DMS114 treated with DMSO at 0.1 percent for 48 hours (cell line): Measurements from ENCODE around the gene FAM111B.

Experiments
- DNase-seq: peaks from one replicate; lab custom pipeline; 2025; ENCODE audit not compliant: unreplicated experiment; lab: John Stamatoyannopoulos, UW

Gene FAM111B

DNA sequence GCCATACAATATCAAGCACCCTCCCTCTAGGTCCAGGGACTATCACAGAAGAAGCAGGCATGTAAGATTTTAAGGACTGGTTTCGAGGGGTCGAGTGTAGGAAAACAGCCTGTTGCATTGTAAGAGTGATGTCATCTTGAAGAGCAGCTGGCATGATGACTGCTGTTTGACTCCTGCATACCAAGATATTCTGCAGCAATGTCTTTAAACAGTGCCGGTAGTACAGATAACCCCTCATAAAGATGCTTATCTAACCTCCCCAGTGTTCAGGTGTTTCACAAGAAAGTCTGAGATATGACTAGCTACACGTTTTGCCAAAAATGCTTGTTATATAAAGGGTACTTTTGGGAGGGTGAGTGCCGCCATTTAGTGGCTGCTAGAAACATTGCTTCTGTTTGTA is 47.6 kb downstream of the FAM111B start:
- DNase-seq = no peak

DNA sequence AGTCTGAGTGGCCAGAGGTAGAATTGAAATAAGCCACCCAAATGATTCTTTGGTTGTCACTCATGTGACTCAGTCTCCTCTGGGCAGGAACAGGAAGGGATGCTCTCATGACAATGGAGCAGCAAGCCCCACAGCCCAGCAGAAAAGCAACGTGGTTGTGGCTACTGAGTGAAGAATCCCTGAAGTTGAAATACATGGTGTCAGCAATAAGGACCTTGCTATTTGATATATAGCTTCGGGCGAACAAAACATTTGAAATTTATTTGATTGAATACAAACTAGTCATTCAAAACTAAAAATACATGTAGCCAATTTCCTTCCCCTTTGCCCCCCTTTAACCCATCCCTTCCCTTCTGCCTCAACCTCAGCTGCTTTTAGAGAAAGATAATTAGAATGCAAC is 50.4 kb downstream of the FAM111B start:
- DNase-seq = no peak

DNA sequence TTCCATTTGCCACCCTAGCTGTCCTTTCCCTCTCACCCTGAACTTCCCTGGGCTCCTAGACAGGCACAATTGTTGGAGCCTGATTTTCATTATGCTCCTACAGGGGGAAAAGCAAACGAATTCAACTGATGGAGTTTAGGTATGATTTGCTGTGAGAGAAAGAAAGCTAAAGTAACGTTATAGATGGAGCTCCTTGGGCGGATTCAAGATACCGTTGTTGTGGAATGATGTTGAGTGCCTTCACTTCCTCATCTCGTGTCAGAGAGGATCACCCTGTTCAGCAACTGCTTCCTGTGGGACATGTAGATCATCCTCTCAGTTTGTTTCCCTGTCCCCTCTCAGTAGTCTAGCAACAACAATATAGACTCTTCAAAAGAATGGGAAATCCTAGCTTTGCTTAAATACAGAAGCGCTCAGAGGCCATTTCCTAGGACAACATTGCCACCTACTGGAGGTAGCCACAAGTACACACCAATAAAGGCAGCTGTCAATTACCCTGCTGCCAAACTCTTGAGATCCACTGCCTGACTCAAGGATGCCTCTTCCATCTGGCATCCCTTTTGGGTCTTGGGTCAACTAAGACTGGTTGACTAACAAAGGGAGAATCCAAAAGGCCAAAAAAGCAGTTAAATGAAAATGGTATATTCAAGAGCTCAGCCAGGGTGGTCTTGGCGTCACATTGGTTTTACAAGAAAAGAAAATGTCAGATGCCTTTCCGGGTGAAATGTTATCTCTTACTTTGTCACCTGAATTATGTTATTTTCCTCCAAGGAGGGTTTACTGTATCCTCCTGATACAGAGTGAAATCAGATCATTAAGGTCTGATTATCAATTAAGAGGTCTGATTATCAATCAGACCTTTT is 51.4 kb downstream of the FAM111B start:
- DNase-seq = peak; percentile 34

DNA sequence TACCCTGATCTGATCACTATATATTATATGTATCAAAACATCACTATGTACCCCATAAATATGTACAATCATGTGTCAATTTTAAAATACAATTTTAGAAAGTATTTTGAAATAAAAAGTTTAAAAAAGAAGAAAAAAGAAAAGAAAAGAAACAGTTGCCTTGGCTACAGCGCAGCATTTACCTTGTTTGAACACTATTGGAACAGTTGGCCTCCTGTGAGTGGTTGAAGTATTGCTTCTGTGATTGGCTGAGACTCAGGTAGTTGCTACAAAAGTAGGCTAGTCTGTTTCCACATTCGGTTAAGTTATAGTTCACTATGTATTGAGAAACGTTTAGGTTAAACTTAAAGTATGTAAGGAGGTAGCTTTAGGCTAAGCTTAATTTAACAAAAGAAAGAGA is 57.0 kb downstream of the FAM111B start:
- DNase-seq = no peak

DNA sequence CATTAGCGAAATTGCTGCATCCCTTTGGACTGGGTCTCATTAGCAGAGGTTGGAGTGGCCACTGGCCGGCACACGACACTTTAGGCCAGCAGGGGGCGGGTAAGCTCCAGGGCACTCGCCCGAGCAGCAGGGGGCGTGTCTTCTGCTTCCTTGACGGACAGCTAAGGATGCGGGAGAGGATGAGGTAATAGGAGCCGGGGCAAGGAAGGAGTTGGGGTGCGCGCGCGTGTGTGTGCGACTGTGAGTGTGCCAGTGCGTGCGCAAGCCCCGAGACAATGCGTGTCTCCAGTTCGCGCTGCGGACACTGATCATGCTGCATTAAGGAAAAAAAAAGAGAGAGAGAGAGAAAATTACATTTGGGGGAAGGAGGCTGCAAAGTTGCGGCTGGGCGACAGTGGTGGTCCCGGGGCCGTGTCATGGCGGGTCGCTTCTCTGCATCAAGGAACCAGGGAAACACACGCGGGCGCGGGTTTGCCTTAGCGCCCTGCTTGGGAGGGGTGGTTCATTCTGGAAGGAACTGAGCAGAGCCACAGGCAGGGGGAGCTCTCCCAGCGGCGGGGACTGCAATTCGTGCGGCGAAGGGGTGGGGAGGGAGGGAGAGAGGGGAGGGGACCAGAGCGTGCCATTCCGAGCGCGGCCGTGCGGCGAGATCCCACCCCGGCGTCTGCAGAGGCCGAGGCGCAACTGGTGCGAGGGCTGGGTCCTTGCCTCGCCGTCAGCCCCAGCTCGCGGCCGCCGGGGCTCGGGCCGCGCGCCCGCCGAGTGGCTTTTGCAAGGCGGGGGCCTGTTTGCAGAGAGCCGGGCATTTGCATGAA is 64.7 kb downstream of the FAM111B start, which contains the start of gene DTX4:
Gene DTX4, plus strand, starts transcription at position 625 of the 815 bp plus-strand sequence. CDS start 464 bp downstream, outside the sequence.
- peak; percentile 54 for DNase-seq

DNA sequence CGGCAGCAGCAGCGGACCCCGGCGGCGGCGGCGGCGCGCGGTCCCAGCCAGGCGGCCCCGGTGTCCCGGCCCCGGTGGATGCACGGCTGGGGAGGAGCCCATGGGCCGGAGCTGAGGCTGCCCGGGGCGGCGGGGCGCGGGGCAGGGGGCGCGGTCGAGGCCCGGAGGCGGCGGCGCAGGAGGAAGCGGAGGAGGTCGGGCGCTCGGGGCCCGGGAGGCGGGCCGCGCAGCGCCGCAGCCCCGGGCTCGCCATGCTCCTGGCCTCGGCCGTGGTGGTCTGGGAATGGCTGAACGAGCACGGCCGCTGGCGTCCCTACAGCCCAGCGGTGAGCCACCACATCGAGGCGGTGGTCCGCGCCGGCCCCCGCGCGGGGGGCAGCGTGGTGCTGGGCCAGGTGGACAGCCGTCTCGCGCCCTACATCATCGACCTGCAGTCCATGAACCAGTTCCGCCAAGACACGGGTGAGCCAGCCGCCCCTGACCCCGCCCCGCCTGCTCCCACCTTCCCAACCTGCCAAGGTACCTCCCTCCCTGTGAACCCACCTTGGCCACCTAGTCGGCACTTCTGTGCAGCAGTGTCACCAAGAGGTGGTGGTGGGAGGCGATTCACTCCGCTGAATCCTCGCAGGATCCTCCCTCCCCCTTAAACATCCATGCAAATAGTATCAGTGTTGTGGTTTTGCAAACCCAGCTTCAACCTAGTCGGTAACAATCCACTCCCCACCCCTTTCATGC is 65.5 kb downstream of the FAM111B start:
- no peak for DNase-seq

DNA sequence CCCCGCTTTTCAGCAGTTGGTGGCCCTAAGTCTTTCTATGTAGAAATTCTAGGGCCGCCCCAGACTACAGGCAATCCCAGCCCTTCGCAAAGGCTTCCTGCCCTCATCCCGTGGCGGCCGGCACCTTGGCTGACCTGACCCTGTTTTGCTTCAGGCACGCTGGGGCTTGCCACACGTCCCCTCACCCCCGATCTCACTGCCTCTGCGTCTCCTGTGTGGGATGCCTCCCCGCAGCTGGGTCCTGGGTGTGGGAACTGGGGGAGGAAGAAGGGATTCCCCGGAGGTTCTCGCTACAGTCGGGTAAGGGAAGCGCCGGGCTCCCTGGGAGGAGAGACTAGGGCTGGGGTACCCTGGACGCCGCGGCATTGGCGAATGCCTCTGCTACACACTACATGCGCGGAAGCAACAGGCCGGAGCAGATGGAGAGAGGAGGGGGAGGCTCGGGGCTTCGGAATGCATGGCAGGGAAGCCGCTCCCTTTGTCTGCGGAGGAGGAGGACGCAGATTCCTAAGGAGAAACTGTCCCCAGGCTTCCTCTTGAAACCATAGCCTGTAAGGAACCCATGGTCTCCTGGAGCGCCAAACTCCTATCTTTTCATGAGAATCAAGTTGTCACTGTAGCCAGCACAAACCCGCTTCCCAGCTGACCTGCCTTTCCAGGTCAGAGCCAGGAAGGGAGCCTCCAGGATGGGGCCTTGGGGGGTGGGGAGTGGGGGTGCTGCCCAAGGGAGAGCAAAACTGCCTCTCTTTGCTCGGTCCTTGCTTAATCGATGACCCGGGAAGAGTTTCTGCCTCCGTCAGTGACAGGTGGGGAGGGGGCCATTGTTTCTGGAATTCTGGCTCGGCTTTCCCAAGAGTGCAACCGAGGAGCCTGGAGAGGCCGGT is 66.3 kb downstream of the FAM111B start:
- no peak for DNase-seq

DNA sequence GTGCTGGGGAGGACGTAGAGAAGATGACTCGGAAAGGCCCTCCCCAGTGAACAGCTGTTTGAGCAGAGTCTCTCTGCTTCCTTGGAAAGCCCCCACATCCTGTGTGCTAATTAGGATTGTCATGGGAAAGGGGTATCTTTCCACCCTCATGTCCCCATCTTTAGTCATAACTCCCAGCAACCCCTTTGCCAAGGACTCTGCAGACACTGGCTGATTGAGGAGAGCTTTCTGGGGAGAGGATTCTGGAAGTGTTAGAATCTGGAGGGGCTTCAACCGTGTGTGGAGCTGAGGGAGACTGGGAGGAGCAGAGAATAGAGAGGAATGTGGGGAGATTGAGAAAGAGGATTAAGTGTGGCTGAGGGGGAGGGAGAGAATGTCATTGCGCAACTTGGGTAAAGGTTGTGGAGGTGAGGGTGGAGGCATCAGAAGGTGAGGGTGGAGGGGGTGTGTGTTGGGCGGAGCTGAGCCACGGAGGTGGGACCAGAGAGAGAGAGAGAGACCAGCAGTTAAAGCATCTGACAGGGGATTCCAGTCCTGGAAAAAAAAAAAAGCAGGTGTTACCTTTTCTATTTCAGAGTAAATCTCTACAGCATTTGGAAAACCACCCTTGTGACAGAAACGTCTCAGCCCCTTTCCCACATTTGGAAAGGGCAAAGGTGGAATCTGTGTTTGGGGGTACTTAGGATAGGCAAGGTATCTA is 67.1 kb downstream of the FAM111B start:
- DNase-seq = no peak

DNA sequence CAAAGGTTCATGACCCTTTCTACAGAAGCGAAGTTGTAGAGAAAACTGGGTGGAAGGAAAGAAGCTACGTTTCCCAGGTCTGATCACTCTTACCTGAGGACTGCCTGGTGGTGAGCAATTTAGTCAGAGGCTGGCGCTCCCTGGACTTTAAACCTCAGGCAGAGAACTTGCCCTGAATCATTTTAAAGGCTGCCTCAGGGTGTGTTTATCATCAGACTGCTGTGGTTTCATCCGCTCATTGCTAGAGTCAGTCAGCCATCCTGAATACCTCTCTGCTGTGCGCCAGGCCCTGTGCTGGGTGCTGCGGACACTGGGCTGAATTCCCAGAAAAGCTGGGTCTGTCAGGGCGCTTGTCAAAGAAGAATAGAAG is 67.6 kb downstream of the FAM111B start:
- DNase-seq = no peak

DNA sequence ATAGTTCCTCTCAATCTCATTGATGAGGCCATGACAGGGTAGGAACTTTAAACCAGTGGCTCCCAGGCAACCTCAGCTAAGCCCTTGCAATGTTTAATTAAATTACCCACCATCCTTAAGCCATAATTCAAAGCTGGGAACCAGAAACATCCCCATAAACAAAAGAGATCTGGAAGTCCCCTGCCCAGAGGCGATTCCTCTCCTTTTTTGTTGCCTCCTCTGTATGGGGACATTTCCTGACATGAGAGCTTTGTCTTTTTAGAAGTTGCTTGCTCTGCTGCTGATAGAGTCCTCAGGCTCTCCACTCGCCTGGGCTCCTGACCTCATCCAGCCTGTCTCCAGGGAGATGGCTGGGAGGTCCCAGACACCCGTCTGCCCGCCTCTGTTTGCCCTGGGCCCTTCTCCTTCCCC is 68.1 kb downstream of the FAM111B start:
- no peak for DNase-seq

DNA sequence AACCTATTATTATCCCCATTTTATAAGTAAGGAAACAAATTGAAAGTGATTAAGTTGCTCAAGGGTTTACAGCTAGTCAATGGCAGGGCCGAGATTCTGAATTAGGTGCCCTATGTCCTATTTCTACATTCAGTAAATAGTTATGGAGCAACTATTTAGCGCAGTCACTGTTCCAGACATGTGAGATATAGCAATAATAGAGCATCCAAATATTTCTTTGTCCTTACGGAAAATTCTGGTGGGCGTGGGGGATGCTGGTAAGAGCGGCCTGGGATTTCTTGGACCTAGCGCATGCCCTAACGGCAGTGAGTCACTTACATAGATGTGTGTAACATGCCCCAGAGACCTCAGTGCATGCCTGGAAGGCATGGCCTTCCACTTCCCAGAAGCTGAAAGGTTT is 69.3 kb downstream of the FAM111B start:
- DNase-seq = no peak
